GM18511 (cell line): ENCODE data around the gene KCNJ11.

ENCODE experiments used
- ATAC-seq: cut with Tn5 transposase; IDR thresholded peaks from one replicate; pipeline ENCODE4 v1.9.1; 2021; ENCODE audit warnings: mild to moderate bottlenecking, moderate library complexity; ENCODE audit not compliant: unreplicated experiment

Gene KCNJ11

GRCh38 chr11:17410606-17411379, 22.3 kb upstream of the KCNJ11 start:
- no peak for ATAC-seq

- ATAC-seq, result no peak
Measured at GRCh38 chr11:17408641-17409040, 20.2 kb upstream of the KCNJ11 start.

- no peak for ATAC-seq
Measured at GRCh38 chr11:17408026-17408425, 19.6 kb upstream of the KCNJ11 start.

- ATAC-seq, result no peak
Measured at GRCh38 chr11:17407575-17407974, 19.1 kb upstream of the KCNJ11 start.

- no peak for ATAC-seq
Measured at GRCh38 chr11:17406818-17407149, 18.3 kb upstream of the KCNJ11 start.

GRCh38 chr11:17406082-17406817, 17.8 kb upstream of the KCNJ11 start:
- ATAC-seq, result no peak

- ATAC-seq, result peak; percentile 62
Measured at GRCh38 chr11:17405232-17406005, 17.0 kb upstream of the KCNJ11 start.

GRCh38 chr11:17403980-17404759, 15.7 kb upstream of the KCNJ11 start:
- ATAC-seq, result no peak

- no peak for ATAC-seq
Measured at GRCh38 chr11:17402486-17402885, 14.0 kb upstream of the KCNJ11 start.

GRCh38 chr11:17401841-17402240, 13.4 kb upstream of the KCNJ11 start:
- no peak for ATAC-seq

- ATAC-seq, result no peak
Measured at GRCh38 chr11:17401316-17401715, 12.9 kb upstream of the KCNJ11 start.

- ATAC-seq, result peak; percentile 81
Measured at GRCh38 chr11:17400048-17400775, 11.8 kb upstream of the KCNJ11 start.

GRCh38 chr11:17399236-17399635, 10.8 kb upstream of the KCNJ11 start:
- no peak for ATAC-seq

- no peak for ATAC-seq
Measured at GRCh38 chr11:17397311-17398002, 9.0 kb upstream of the KCNJ11 start.

- no peak for ATAC-seq
Measured at GRCh38 chr11:17396598-17397310, 8.3 kb upstream of the KCNJ11 start.

GRCh38 chr11:17395978-17396377, 7.5 kb upstream of the KCNJ11 start:
- no peak for ATAC-seq

GRCh38 chr11:17395554-17395961, 7.1 kb upstream of the KCNJ11 start:
- ATAC-seq, result no peak

- ATAC-seq, result no peak
Measured at GRCh38 chr11:17394743-17395390, 6.4 kb upstream of the KCNJ11 start.

- ATAC-seq, result no peak
Measured at GRCh38 chr11:17393472-17393871, 5.0 kb upstream of the KCNJ11 start.
